Dedifferentiated amniotic fluid mesenchymal stem cell (primary cell): Measurements from ENCODE around the gene SYNGR3.

Experiments
- DNase-seq: peaks from one replicate; pipeline ENCODE4 v3.0.0-alpha.2; 2016; ENCODE audit errors: extremely low spot score

Gene SYNGR3

DNA sequence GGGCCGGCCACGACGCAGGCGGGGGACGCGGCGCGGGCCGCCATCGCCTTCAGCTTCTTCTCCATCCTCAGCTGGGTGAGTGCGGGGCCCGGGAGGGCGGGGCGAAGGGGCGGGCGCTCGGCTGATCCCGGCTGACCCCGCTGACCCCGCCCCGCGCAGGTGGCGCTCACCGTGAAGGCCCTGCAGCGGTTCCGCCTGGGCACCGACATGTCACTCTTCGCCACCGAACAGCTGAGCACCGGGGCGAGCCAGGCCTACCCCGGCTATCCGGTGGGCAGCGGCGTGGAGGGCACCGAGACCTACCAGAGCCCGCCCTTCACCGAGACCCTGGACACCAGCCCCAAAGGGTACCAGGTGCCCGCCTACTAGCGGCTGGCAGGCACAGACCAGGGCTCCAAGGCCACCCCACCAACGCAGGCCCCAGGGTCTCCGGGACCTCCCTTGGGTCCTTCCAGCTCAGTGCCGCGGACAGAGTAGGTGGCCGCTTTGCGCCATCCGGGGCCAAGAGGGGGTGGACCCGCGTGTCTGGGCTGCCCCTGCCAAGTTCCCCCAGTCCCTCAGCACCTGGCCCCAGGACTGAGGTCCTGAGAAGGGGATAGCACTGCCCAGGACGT, 3.0 kb downstream of the SYNGR3 start:
- no peak for DNase-seq

DNA sequence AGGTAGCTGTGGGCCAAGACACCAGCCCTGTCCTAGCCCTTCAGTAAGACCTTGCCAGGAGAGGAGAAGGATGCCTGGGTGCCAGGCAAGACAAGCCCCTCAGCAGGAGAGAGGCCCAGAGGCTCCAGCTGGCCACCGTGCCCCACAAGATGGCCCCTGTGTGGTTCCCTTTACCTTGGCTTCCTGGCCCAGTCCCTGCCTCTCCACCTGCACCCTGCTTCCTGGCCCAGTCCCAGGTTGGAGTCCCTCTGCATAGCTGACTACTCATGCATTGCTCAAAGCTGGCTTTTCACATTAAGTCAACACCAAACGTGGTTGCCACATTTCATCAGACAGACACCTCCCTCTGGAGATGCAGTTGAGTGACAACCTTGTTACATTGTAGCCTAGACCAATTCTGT, 4.0 kb downstream of the SYNGR3 start:
- no peak for DNase-seq

DNA sequence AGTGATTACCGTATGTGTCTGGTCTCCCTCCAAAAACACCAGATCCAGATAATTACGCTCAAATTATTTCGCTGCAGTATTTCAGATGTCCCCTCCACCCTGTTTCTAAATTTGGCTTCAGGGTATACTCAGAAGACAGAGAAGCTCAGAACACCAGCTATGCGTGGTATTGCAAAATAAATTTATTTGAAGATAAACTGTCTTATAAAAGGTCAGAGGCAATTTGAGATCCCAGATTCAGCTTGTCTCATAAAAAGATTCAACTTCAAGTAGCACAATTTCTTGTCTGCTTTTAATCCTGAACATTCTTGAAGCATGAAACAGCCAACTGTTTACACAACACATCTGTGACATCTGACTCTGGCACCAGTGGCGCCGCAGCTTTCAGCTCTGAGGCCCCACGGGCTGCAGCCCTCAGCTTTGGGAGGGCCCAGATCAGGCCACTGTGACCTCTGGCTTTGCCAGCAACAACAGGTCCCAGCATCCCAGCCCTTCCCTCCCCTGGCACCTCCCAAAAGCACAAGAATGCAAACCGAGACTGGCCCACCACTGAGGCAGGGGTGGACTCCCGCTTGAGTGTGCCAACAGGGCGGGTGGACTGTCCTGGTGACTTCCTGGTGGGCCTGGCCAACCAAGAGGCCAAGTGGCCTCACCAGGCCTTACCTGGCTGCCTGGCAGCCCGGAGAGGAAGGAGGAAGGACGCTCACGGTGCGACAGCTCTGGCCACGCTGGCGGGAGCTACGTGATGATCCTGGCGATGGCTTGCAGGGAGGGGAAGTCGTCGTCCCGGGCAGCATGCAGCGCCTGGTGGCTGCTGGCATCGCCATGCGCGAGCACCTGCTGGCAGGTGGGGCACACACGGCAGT, 8.0 kb downstream of the SYNGR3 start:
- no peak for DNase-seq

DNA sequence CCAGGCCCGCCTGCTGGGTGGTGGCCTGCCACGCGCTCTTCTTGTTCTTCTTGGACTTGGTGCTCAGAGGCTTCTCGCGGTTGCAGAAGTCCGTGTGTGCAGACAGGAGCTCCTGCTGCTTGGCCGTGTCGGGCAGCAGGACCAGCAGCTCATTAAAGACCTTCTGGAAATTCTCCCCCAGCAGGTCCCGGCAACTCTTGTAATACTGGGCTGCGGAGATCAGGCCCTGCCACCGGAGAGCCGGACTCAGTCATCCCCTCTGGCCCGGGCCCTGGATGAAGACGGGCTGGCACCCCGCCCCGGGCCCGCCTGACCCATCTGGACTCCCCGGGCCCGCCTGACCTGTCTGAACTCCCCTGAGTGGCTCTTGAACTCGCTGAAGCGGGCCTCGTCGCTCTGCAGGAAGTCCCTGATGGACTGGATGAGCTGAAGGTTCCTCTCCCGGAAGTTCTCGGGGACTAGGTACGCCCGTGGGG, 8.6 kb downstream of the SYNGR3 start:
- DNase-seq = no peak

DNA sequence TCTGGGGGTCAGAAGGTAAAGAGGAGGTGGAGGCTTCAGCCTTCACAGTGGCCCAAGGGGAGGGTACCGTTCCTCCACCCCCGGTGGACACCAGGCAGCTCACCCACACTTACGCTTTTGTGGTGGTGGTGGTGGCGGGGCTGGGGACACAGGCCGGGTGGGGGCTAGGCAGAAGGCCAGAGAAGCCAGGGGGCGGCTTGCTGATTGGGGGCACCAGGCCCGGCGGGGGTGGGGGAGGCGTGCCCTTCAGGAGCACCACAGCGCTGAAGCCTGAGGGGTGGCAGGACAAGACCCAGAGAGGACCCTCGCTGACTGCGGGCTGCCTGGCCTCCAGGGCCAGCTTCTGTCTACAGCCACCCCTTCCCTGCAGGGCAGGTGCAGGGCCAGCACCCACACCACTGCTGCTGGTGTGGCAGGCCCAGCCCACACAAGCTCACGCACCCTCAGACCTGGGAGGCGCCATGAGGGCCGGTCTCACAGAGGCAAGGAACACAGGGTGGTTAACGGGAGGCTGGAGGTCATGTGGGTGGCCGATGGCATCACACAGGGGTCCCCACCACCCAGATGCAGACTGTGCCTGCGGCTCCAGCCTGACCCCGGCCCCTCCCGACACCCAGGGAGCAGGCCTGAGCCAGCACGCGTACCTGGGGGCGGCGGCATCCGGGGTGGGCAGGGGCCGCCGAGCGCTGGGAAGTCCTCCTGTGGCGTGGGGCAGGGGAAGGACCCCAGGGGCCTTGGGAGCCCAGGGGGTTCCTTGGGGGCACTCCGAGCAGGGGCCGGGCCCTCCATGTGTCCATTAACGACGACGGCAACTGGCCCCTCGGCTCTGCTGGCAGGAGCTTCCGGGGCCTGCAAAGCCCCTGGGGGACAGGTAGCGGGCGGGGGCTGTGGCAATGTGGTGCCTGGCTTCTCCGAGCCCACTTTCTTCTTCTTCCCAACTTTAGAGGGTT, 9.4 kb downstream of the SYNGR3 start:
- no peak for DNase-seq

DNA sequence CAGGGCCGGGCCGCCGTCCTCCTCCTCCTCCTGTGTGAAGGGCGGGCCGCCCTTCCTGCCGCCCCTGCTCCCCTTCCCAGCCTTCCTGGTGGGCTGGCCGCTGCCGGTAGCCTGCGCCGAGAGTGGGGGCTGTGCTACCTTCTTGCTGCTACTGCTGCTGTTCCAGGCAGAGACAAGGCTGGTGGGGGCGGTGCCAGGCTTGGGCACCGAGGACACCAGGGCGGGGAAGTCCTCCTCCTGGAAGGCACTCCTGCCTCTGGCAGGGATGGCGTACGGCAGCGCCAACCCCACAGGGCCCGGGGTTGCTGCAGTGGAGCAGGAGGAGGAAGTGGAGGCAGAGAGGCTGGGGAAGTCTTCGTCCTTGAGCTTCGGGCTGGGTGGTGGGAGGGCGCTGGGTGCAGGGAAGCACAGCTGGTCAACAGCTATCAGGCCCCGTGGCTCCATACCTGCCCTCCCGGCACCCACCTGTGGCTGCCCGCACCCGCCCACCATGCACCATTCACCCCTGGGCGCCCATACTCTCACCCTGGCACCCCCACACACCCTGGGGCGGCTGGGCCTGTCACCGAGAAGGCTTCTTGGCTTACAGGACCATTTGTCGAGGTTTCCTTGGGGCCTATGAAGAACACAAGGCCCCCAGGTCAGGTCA, 10.2 kb downstream of the SYNGR3 start:
- DNase-seq = no peak

DNA sequence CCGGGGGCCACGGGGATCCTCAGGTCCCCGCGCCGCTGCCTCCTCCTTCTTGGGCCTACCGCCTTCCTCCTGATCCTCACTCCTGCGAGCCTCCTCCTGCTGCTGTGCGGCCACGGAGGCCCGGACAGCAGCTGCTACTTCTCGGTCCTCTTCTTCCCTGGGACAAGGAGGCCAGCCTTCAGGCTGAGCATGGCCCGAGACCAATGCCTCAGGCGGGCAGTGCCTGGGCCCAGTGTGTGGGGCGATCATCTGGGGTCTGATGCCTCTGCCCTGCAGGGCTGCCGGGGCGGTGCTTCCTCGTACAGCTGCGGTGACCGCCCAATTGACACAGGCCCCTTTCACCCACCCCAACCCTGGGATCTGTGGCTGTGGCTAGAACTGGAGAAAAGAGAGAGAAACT, 11.3 kb downstream of the SYNGR3 start:
- DNase-seq = no peak

DNA sequence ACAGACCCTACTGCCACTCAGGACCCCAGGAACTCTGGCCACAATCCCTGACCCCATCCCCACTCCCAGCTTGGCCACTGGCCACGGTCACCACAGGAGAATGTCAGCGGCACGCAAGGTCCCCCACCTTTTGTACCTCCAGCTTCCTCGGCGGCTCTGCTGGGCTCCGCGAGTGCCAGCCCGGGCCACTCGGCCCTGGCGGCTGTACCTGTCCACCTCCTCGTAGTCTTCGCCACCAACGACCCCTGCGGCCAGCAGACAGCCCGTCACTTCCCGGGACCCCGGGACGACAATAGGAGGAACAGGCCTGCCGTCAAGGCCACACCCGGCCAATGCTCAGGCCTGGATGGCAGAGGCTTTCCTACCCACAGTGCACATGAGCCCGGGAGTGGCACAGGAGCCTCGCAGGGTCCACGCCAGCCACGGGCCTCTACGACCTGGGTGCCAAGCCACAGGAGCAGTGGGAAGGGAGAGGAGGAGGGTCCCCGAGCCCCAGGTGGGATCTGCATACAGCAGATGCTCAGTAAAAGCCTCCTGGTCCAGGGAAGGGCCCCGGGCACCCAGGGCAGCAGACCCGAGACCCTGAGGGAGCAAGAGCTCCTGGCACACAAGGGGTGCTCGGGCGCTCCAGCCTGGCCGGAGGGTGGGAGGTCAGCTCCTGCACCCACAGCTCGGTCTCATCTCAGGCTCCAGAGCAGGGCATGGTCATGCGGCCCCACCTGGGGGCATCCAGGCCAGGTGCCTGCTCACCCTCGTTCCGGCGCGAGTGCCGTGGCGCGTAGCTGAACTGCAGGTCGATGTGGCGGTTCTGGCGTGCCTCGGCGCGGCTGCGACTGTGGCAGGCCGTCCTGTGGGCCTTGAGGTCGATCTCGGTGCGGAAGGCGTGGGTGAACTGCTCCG, 11.9 kb downstream of the SYNGR3 start:
- no peak for DNase-seq

DNA sequence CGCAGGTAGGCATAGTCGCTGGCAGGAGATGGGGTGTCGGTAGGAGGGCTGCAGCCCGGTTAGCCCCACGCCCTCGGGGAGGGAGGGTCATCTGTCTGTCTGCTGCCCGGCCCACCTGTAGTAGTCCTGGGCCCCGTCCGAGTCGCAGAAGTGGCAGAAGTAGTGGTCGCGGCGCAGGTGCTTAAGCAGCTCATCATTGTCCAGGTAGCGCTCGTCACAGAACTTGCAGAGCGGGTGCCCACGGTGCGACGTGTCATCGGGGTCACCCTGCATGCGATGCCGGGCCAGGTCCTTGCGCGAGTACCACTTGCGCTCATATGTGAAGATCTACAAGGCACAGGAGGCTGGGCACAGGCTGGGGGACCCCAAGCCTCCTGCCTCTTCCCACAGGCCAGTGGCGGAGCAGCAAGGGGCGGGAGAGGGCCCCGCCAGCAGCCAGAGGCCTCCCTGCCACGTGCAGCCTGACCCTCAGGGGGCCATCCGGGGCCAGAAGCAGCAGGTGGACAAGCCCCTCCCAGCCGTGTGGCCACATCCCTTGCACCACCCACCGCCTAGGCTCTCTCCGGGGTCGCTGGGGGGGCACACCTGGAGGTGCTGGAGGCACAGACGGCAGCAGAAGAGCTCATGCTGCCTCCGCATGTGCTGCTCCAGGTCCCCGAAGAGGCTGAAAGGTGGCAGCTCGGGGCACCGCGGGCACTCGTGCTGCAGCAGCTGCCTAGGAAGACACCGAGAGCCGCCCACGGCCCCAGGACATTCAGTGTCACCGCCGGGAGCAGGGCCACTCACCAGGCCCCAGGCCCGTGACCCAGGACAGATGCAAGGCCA, 12.8 kb downstream of the SYNGR3 start:
- no peak for DNase-seq

DNA sequence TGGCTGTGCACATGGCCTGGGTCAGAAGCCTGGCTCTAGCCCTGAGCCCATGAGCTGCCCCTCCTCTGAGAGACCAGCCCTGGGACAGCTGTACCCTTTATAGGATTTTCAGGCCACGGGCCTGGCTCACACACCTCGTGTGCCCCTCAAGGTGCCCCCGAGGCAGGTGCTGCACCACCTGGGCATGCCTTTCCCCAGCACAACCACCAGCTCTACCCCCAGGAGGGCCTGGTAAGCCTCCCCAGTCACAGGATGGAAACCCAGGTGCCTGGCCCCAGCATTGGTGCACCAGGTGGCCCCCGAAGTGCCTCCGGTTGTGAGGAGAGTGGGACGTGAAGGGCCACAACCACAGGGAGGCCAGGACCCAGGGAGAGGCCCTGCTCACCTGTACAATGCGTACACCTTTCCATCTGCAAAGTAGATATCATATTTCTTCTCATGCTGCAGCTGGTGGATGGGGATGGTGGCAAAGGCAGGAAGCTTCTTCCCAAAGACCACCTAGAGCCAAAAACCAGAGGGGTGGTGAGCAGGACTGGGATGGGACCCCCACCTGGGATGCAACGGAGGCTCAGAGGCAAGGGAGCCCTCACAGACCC, 13.6 kb downstream of the SYNGR3 start:
- no peak for DNase-seq

DNA sequence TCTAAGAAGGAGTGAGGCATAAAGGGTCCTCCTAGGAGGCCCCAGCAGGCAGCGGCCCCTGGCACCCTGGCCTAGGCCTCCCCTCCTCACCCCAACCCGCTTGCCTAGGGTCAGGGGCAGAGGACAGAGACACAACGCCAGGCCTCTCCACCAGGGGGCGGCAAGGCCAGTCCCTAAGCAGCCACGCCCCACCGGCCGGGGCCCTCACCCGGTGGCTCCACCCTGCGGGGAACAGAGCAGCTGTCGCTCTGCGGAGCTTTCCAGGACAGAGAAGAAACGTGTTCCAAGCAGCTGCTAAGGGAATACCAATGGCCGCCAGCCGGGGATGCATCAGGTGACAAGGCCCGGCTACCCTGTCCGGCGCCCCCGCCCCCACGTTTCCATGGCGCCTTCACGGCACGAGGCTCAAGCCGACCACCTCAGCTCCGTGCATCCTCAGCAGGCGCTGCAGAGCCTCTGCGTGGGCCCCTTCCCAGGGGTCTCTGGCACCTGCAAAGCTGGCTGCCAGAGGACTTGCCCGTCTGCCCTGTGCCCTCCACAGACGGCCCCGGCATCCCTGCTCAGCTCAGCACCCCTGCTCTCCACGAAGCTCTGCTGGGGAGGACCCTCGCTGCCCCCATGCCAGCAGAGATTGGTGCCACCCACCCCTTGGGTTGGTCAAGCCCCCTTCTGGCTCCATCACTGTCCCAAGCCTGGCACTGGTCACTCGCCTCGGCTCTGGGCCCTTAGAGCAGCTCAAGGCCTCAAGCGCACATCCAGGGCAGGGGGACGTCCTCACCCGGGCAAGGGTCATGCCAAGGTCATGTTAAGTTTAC, 14.3 kb downstream of the SYNGR3 start:
- peak; percentile 71 for DNase-seq

DNA sequence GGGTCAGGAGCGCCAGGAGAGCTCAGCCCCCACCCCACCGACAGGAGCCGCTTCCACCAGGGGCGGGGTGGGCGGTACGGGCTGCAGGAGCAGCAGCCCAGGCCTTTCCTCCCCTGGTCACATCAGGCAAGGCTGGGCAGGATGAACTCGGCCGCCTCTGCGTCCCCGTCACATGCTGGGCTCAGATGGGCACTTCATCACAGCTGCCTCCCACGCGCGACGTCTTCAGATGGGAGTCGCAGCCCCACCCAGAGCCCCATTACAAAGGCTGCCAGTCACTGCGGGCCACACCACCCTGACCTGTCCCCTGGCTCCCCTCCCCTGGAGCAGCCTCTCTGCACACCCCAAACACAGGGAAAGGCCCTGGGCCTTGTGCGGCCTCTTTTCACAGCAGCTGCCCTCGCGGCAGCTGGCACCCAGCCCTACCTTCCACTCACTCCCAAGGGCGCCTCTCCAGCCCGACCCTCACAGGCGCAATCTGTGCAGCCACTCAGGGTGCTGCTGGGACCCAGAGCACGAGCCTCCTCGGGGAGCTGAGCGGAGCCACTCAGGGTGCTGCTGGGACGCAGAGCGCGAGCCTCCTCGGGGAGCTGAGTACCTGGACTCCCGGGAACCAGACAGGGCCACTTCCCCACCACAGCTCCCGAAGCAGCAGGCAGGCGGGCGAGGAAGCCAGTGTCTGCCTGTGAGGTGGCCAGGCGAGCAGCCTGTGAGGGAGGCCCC, 15.2 kb downstream of the SYNGR3 start:
- no peak for DNase-seq

DNA sequence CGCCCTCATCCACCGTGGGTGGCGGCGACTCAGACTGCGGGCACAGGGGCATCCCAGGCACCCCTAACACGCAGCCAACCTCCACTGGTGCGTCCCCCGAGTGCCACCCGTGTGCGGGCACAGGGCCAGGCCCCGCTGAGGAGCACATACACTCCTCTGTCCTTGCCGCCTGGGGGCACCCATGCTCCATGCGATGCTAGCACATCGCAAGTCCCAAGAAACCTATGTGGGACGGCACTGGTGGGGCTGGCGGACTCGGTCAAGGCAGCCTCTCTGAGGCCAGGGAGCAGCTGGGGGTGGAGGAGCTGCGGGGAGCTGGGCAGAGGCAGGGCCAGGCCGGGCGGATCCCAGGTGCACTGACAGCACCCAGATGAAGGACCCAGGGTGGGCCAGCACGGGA, 15.9 kb downstream of the SYNGR3 start:
- DNase-seq = no peak

DNA sequence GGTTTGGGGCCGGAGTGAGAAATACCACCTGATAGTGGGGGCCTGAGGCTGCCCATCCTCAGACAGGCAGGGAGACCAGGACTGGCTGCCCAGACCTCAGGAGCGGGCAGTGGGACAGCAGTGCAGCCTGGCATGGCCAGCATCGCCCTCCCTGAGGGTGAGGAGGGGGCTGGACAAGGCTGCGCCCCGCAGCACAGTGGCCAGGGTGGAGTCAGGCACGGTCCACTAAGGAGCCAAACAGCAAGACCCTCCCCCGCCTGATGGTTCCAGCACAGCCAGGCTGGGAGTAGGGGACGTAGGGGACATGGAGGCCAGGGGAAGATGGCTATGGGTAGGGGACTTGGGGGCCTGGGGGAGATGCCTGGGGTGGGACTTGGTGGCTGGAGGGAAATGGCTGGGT, 16.5 kb downstream of the SYNGR3 start:
- DNase-seq = no peak

DNA sequence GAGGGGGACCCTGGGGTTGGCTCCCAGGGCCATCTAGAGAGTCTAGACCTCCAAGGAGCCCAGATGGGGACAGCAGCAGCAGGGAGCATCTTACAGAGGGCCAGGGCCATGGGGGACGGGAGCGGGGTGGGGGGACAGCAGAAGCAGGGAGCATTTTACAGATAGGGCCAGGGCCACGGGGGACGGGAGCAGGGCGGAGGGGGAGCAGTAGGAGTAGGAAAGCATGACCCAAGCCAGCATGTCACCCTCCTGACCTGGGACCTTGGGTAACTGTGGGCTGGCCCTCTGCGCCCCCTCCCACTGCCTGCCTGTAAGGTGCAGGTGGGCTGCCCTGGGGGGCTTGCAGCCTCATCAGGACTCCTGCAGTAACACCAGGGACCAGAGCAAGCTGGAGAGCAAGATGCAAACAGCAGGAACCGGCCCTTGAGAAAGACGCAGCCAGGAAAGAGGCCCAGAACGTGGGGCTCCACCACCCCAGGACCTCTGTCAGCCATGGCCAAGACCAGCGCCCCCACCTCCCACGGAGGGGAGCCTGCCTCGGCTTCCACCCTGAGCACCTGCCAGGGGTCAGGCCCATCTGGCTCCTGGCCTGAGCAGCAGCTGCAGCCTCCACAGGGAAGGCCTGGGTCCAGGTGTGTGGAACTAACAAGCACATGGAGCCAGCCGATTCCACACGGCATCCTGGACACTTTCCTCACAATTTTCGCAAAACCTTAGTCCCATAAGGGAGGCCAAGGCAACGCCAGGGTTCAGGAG, 17.5 kb downstream of the SYNGR3 start:
- no peak for DNase-seq

DNA sequence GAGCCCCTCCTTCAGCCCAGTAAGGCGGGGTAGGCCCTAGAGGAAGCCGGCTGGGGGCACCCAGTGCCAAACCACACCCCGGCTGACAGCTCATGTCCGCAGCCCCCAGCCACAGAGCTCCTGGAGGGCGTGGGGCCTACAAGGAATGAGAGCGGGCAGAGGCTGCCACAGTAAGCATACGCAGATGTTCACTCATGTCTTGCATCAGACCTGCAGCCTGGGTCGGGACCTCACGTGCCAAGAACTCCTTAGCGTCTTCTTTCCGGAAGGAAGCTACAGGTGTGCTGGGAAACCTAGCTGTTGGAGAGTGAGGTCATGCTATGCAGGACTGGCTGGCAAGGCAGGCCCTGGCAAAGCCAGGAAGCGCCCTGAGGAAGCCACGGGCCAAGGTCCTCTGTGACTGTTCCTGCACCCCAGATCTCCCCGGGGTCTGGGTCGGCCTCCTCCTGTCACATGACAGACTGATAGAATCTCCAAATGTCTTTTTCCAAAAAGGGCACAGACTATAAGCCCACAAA, 18.3 kb downstream of the SYNGR3 start:
- no peak for DNase-seq

DNA sequence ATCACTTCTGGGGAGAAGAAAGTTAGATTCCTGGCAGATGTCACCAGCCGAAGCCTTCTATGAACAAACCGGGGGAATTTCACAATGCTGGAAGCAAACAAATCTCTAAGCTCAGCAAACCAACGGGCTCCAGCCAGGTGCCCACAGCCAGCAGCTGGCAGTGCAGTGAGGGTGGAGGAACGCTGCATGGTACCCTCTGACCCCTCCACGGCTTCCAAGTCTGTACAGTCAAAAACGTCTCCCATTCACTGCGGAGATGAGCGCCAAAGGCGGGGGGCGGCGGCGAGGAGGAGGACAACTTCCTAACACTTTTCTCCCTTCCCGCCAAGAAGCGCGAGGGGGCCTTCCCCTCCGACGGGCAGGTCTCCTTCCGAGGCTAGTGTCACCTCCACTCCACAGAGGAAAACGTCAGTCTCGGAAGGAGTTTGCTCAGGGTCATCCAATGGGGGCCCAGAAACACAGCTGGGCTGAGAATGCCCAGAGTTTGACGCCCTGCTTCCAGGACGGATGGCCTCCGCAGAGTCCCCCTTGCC, 18.9 kb downstream of the SYNGR3 start:
- no peak for DNase-seq
